NCI-H82 treated with DMSO at 0.1 percent for 48 hours (cell line): ENCODE measurements around the gene STX18.
"Not testable (repeated sequence)": the region's sequence is repeated elsewhere in the genome, so short reads cannot be mapped to it uniquely, and the experiment has no call there.

Experiments used
- DNase-seq: peaks from one replicate; lab custom pipeline; 2025; ENCODE audit not compliant: unreplicated experiment; lab: John Stamatoyannopoulos, UW

Gene STX18

DNA sequence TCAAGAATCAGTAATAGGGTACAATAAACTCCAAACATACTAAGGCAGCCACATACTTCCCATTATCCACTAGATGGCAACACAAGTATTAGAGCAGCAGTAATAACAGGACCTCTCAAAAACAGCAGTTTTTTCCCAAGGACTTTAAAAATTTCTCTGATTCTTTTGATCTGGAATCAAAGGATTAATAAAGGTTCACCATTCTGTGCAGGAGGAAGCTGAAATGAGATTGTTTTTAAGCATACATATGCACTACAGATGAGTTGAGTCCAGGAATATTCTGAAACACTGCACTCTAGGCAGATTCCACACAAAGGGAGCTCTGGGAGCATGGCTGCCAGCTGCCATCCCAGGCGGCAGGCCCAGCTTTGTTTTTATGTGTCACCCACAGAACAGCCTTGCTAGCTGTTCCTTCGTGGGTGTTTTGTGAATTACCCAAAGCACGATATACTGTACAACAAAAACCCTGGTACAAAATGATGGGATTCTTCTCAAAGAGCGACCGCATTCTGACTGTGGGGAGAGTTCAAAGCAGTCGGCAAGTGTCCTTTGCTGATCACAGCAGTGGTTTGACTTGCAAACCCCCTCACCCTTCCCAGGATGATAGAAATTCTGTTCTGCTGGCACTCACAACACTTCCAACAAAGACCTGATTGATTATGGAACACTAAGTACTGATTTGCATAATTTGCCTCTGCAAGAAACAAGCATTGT lies 61.0 kb downstream of the STX18 start:
- DNase-seq: no peak

DNA sequence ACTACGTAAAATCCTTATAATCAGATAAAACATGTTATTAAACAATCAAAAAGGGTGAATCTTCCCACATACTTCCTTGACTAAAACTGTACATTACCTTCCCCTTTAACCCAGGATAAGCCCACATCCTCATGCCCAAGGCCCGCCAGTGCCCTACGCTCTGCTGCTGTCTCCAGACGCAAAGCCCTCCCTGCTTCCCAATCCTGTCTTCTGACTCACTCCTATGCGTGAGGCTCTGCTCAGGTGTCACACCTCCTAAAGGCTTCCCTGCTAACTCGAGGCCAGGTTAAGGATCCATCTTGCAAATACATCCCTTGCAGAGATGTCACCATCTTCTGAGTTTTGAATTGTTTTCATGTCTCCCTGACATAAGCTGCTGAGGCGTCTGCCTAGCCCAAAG lies 61.6 kb downstream of the STX18 start:
- DNase-seq: no peak

DNA sequence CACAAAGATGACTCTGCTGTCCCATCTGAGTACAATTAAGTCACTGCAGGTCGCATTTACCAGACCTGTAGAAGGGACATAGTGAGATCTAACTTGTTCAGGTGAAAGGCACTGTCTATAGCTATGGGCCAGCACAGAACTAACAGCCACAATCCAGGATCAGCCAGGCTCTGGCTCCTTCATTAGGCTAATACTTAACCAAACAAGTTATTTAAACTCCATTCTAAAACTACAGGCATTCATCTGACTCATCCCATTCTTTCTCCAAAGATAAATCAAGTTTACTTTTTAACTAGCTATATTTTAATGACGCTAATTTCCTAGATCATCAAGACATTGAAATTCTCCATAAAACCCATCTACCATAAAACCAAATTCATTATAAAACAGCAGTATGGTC lies 62.5 kb downstream of the STX18 start:
- no peak for DNase-seq

DNA sequence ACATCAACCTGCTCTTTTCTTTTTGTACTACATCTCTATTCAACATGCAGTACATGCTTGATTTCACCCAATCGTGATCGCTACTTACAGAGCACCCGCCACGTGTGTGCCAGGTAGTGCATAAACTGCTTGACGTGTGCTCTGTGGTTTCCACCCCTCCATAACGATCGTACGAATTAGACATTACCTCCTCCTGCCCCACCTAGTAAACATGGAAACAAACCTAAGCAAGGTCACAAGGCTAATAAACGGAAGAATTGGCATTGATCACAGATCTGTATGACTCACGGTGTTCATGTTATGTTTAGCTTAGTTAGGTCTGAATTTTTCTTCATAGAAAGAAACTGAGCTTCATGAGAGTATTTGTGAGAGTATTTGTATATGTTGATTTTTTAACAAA lies 64.1 kb downstream of the STX18 start:
- DNase-seq: no peak

DNA sequence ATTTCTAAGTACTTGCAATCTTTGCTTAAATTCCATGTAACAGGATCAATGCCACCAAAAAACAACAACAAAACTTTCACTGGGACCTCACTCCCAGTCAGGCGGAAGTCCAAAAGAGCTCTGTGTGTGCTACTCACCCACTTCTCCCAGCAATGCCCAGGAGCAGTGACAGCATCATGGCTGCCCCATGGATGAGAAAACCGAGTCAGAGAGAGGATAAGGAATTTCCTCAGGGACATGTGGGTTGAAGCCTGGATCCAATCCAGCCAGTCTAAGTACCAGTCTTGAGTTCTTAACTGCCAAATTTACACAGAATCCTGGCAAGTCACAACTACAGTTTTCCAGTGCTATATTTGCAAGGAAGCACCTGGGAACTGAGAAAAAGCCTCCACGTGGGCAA lies 64.5 kb downstream of the STX18 start:
- no peak for DNase-seq

DNA sequence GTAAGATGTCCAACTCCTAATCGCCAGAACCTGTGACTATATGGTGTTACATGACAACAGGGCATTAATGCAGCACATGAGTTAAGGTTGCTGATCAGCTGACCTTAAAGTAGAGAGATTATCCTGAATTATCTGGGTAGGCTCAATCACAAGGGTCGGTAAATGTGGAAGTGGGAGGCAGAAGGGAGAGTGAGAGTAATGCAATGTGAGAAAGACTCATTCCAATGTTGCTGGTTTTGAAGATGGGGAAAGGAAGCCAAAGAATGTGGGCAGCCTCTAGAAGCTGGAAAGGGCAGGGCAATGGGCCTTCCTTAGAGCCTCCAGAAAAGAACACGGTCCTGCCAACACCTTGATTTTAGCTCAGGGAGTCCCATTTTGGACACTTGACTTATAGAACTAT lies 67.4 kb downstream of the STX18 start:
- DNase-seq: no peak

DNA sequence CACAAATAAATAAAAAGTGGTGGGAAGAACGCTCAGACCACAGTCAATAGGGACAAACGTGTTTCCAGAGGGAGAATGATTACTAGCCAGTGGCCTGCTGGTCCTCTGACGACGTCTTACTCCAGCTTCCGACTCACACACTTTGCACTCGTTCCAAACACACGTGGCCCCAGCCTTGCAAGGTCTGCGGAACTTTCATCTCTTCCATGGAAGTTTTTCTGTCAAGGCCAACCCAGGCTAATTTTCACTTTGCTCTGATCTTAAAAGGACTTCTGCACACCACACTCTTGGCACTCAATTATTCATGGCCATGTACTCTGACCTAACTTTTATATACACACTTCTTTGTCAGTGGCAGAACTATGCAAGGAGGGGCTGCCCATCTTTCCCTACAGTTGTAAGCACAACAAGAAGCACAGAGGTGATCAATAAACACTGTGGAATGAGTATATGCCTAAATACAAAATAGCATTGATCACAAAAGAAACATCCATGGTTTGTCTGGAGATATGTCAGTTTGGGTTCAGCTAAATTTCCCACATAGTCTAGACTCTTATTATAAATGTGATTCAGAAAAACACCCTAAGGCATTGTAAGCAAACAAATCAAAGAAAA lies 69.4 kb downstream of the STX18 start:
- no peak for DNase-seq

DNA sequence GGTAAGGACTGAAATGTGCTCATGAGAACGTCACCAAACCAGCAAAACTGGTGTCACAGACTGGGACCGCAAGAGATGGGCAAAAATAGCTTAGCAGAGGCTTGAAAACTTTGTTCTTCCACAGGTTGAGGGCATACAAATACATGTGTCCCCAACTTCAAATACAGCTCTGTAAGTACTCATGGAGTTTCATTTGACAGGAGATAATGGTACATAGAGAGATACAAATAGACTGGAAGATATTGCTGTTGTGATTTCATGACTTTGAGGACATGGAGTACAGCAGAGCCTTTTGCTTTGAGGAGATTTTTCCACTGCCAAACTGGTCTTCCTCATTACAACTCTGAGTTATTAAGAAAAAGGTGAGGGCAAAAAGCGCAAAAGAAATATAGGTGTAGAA lies 70.7 kb downstream of the STX18 start:
- no peak for DNase-seq

DNA sequence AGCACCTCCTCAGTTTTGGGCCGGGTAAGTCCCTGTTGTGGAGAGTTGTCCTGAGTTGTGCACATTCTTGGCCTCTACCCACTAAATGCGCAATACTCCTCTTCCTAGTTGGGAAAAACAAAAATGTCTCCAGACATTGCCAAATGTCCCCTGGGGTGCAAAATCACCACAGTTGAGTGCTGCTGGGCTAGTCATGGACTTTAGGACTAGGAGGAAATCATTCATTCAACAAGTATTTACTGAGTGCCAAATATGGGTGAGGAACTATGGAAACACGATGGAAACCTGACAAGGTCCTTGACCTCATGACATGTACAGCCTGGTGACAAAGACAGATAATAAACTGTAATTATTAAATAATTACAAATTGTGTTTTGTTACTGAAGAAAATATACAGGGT lies 71.6 kb downstream of the STX18 start:
- DNase-seq: no peak

DNA sequence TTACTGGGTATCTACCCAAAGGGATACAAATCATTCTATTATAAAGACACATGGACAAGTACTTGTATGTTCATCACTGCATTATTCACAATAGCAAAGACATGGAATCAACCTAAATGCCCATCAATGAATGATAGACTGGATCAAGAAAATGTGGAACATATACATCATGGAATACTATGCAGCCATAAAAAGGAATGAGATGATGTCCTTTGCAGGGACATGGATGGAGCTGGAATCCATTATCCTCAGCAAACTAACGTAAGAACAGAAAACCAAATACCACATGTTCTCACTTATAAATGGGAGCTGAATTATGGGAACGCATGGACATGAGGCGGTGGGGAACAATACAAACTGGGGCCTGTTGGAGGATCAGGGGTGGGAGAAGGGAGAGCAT lies 76.6 kb downstream of the STX18 start:
- not testable (repeated sequence) for DNase-seq

DNA sequence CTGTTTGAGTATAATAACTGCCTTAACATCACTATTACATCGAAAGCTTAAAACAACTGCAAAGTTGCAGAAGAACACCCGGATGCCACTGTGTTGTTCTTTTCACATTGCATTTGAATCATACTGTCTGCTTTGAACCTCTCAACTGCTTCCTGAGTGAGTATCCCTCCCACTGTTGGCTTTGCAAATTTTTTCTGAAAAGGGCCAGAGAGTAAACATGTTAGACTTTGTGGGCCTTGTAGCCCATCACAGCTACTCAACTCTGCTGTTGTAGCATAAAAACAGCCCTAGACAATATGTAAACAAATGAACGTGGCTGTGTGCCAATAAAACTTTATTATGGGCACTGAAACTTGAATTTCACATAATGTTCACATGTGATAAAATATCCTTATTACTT lies 78.9 kb downstream of the STX18 start:
- no peak for DNase-seq

DNA sequence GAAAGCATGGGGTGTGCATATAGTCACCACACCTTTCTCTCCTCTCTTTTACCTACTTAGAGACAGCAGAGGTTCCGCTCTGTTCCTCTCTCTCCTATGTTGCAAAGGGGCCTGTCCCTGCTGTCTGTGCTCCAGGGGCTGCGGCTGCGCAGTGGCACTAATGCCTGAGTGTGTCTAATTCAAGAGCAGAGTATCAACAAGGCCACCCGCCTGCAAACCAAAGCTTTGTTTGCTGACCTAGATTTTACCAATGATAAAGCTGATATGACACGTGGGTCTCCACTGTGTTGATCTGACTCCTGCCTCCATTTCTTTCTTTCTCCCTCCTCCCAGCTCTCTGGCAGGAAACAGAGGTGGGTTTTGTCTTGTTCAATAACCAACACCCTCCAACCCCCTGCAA lies 80.0 kb downstream of the STX18 start:
- no peak for DNase-seq

DNA sequence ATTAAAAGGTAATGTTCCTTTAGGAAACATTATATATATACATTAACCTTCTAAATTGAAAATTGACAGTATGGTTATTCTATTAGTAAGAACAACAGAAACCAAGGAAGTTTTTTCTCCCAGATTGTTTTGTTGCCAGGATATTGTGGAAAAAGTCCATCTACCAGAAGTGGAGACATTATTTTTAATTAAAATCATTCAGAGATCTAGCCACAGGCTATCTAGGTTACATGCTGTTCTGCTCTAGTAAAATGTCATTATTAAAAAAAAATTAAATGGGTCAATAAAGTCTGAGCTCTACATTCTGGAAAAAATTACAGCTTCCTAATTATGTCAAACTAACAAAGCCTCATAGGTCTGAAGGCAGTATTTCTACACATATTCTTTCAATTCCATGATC lies 80.7 kb downstream of the STX18 start:
- no peak for DNase-seq

DNA sequence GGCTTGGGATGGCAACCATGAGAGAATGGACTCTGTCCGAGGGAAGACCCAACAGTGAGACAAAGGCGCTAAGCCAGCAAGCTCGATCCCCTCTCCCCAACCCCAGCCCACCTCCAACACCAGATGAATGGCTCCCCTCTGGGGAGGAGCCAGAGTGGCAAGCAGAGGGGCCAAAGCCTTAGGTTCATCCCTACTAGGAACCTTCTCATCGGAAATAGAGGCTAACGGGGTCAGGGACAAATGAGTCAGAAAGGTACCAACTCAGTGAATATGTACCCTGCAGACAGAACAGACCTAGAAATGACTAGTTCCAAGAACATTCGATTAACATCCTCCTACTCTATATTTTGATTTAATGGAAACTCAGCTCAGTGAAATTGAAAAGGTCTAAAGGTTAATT lies 81.1 kb downstream of the STX18 start:
- DNase-seq: no peak

DNA sequence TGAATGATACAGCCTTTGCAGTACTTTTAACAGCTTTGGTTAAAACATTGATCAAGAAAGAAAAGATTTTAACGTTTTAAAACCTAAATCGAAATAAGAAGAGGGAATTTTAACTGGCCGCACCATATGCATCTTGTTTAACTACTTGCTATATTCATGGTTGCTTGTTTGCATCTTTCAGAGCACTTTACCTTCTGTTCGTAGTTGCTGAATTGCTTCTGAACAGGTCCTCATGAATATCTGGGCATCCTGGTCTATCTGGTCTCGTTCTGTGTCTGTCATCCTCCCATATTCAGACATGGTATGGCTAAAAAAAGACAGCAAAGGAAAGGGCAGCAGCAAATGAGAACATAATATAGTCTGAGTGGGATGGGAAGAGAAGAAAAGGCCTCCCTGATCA lies 82.7 kb downstream of the STX18 start:
- DNase-seq: no peak

DNA sequence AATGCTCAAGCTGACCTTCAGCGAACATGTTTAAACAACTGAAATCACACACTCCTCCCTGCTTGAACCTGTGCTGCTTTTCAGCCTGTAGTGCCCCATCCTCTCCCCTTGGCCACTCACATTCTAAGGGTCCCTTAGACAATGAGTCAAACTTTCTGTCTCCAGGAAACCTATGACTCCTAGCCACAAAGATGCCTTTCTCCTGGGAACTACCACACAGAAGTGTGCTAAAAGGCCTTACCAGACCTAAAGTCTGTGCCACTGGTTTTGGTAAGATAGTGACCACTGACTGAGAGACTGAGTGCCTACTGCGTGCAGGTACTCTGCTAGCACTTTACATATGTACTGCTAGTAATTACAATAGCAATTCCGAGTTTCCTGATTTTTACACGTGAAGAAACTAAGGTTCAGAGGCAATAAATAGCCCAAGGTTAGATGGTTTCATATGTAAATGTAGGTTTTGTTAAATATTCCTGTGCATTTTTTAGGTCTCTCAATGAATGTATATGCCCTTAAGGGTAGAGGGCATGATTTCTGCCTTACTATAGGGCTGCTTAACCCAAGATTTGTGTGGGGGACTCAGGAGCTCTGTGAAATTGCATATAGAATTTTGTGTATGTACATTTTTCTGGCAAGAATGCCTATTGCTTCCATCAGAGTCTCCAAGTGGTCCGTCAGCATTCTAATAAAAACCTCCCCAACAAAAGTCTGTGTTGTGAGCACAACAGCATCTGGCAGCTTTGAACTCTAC lies 83.9 kb downstream of the STX18 start:
- no peak for DNase-seq

DNA sequence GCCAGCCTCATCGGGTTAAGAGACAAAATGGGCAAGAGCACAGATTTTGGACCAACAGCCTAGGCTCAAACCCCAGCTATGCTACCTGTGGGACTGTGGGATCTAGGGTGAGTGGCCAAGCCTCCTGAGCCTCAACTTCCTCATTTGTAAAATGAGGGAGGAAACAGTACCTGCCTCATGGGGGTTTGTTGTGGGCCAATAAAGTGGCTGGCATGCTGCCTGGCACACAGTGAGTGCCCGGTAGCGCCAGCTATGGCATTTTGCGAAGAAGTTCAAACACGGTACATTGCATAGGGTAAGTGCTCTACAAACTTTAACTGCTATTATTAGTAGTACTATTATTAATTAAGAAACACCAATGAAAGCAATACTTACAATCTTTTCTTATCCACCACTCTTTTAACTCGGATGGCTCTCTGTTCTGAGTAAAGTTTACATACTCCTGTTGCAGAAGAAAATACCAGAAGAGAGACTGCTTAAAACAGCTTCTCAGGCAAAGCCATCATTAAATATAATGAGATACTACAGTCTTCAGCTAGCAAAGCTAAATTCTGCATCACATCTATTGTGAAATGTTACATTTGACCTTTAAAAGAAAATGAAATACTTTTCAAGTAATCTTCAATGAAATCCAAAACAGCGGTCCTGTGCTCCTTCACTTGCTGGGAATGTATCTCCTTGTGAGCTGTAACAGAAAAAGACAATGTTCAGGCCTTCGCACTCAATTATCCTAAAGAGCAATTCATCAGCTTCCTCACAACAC lies 84.9 kb downstream of the STX18 start:
- DNase-seq: no peak

DNA sequence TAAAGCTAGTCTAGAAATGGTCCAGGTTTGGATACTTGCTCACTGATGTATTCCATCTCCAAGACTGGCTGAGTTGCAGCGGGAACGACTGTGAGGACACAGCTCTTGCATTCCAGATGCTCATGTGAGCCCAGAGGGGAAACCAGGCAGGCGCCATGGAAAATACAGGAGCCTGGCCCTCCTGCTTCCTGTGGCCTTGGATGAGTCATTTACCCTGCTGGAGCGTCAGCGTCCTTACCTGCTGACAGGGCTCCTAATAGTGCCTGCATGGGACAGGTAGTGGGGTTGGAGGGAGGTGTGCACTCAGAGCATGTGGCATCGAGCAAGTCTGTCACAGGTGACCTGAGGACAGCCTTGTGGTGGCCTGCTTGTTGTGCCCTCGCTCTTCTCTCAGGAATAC lies 85.5 kb downstream of the STX18 start:
- no peak for DNase-seq

DNA sequence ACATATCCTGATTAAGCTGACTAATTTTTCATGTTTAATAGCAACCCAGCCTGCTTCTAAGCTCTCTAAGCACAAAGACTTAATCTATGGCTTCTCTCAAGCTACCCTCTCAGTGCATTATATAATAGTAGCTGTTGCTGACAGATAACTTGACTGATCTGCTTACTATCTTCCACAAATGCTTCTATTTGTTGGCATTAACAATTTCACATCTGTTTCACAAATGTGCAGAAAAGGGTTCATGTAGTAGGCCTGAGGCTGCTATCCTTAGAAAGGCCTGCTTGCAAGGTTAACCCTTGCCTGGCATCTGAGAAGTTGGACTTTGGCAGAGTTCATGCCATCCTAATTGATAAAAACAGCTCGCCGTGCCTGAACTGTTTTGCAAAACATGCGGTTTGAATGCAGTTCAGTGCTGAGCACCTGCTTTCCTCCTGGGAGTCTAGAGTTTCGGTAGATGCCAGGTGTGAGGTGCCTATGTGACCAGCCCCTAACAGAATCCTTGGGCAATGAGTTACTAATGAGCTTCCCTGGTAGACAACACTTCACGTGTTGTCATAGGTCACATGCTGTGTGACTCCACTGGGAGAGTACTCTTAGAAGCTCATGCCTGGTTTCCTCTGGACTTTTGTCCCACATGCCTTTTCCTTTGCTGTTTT lies 86.5 kb downstream of the STX18 start:
- no peak for DNase-seq

DNA sequence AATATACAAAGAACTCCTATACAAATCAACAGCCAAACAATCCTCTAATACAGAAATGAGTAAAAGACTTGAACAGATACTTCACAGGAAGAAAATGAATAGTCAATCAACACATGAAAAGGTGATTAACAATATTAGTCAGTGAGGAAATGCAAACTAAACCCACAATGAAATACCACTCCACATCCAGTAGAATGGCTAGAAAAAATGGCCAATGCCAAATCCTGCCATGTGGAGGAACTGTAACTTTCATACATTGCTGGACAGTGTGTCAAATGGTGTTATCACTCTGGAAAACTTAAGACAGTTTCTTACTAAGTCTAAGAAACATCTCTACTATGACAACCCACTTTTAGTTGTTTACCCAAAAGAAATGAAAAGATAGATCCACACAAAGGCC lies 95.4 kb downstream of the STX18 start:
- no peak for DNase-seq

DNA sequence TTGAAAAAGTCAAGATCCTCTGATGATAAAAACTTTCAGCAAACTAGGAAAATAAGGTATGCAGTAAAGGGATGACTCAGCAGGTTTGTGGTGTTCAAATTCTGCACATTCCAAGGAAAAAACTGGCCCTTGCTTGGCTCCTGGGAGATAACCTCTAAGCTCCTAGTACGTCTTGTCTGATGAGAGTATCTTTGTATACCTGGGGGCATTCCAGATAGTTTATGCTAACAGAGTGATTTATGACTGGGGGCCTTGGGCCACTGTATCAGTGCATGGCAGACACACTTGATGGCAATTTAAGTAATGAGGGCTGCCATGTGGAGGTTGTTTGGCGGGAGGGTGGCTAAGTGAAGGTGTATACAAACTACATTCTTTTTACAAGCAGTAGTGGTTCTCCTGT lies 98.0 kb downstream of the STX18 start:
- DNase-seq: no peak
